Subcutaneous abdominal adipose tissue (tissue), 5 donors: ENCODE results near the gene MSLN.

ENCODE experiments used
- H3K27ac ChIP-seq: one replicate; pipeline ENCODE4 v1.7.0; 2013; ENCODE audit warnings: low read depth, mild to moderate bottlenecking, inconsistent platforms, low read length, moderate library complexity
- H3K27me3 ChIP-seq, 5 donors: one replicate each; pipeline ENCODE4 v1.7.0; 2013; ENCODE audit warnings: low read length in 5 of 5, inconsistent platforms in 1 of 5; ENCODE audit not compliant: control insufficient read depth in 5 of 5, insufficient read depth in 4 of 5
- H3K36me3 ChIP-seq, 5 donors: one replicate each; pipeline ENCODE4 v1.7.0; 2013; ENCODE audit warnings: low read length in 5 of 5; ENCODE audit not compliant: control insufficient read depth in 5 of 5, insufficient read depth in 5 of 5
- H3K4me1 ChIP-seq, 5 donors: one replicate each; pipeline ENCODE4 v1.7.0; 2013; ENCODE audit warnings: low read length in 5 of 5, mild to moderate bottlenecking in 3 of 5, moderate library complexity in 1 of 5; ENCODE audit not compliant: control insufficient read depth in 5 of 5, insufficient read depth in 5 of 5
- H3K4me3 ChIP-seq, 5 donors: one replicate each; pipeline ENCODE4 v1.7.0; 2013; ENCODE audit warnings: low read length in 5 of 5, low read depth in 1 of 5
- H3K9ac ChIP-seq, 5 donors: one replicate each; pipeline ENCODE4 v1.7.0; 2013; ENCODE audit warnings: low read length in 5 of 5, mild to moderate bottlenecking in 4 of 5, moderate library complexity in 3 of 5
- H3K9me3 ChIP-seq, 5 donors: one replicate each; pipeline ENCODE4 v1.7.0; 2013; ENCODE audit warnings: low read length in 5 of 5; ENCODE audit not compliant: control insufficient read depth in 5 of 5
- donor health status: healthy.
- donor health status: healthy.
- donor health status: healthy.
- donor health status: healthy.
- donor health status: healthy.

Gene MSLN

DNA sequence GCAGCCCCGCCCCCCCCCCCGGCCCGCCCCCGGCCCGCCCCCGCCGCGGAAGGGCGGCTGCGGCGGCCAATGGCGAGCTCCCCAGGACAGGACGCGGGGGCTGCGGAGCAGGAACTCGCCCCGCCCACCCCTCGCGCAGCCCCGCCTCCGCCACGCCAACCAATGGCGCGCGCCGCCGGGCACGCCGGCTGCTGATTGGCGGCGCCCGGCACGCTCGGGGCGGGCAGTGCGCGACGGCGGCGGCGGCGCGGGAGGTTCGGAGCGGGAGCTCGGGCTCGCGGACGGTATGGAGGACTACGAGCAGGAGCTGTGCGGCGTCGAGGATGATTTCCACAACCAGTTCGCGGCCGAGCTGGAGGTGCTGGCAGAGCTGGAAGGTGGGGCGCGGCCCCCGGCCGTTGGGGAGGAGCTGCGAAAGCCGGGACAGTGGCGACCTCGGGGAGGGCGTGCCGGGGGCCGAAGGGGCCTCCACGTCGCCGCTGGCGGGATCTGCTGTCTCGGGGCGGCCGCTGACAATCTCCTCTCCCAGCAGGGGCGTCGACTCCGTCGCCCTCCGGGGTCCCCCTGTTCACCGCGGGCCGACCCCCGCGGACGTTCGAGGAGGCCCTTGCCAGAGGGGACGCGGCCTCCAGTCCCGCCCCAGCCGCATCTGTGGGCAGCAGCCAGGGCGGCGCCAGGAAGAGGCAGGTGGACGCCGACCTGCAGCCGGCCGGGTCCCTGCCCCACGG is 28.0 kb downstream of the MSLN start, which contains the start of gene CHTF18:
Gene CHTF18 (plus strand): TSS at position 222 of the 728 bp plus-strand sequence. CDS start 65 bp downstream, at position 287.
- Histone ChIP-seq H3K9me3 (no peaks in the 10 kb centered on the region), H3K27me3 (peaks cover 0 to 5% (median 1%) of the 10 kb centered on the region in 5 donors), H3K36me3 (peaks cover 0 to 22% (median 9%) of the 10 kb centered on the region in 5 donors), H3K27ac (no peak within 1 kb of the TSS), H3K4me1 (peaks cover 0 to 30% (median 22%) of the 10 kb centered on the region in 5 donors), H3K9ac (peak within 1 kb of the TSS in 4 of 5 donors; percentile 80 to 93 (median 92)), H3K4me3 (peak within 1 kb of the TSS; percentile 79 to 96 (median 93))

DNA sequence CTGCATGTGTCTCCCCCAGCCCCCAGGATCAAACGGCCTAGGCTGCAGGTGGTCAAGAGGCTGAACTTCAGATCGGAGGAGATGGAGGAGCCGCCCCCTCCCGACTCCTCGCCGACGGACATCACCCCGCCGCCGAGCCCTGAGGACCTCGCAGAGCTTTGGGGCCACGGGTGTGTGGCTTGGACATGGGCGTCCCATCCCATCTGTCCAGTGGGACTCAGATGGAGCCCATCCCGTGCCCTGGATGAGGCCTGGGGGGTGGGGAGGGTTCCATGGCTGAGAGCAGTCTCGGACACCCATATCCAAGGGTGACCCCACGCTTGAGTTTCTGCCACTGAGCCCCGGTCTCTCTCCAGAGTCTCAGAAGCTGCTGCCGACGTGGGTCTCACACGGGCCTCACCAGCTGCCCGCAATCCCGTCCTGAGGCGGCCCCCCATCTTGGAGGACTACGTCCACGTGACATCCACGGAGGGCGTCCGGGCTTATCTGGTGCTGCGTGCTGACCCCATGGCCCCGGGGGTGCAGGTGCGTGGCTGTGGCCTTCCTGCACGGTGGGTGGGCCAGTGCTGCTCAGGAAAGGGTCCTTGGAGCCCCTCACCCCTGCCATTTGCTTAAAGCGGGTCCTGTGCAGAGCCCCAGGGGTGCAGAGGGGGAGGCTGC is 28.8 kb downstream of the MSLN start:
- H3K9ac ChIP-seq = peak overlapping the region in 4 of 5 donors; percentile 56 to 80 (median 74)
- no peak overlapping the region for H3K27ac ChIP-seq
- no peaks in the 10 kb centered on the region for H3K9me3 ChIP-seq
- peak overlapping the region in 4 of 5 donors; percentile 72 to 79 (median 76) for H3K4me3 ChIP-seq
- no peaks in the 10 kb centered on the region for H3K27me3 ChIP-seq
- peaks cover 0 to 22% (median 9%) of the 10 kb centered on the region in 5 donors for H3K36me3 ChIP-seq
- peaks cover 0 to 27% (median 22%) of the 10 kb centered on the region in 5 donors for H3K4me1 ChIP-seq

DNA sequence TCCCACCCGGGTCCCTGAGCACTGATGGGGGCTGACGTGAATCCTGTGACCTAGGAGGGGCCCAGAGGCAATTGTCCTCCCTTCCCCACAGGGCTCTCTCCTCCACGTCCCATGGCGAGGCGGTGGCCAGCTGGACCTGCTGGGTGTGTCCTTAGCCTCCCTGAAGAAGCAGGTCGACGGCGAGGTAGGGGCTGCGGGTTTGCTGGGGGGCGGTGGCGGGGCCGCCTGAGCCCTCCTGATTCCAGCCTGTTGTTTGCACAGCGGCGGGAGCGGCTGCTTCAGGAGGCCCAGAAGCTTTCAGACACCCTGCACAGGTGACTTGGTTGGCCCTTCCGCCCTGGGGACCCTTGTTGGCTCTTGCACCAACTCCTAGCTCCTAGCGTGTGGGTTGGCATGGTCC is 29.6 kb downstream of the MSLN start:
- peaks cover 0 to 27% (median 22%) of the 10 kb centered on the region in 5 donors for H3K4me1 ChIP-seq
- no peaks in the 10 kb centered on the region for H3K9me3 ChIP-seq
- no peaks in the 10 kb centered on the region for H3K27me3 ChIP-seq
- H3K27ac ChIP-seq = no peak overlapping the region
- no peak overlapping the region for H3K9ac ChIP-seq
- H3K36me3 ChIP-seq = peaks cover 0 to 22% (median 9%) of the 10 kb centered on the region in 5 donors
- H3K4me3 ChIP-seq = no peak overlapping the region

DNA sequence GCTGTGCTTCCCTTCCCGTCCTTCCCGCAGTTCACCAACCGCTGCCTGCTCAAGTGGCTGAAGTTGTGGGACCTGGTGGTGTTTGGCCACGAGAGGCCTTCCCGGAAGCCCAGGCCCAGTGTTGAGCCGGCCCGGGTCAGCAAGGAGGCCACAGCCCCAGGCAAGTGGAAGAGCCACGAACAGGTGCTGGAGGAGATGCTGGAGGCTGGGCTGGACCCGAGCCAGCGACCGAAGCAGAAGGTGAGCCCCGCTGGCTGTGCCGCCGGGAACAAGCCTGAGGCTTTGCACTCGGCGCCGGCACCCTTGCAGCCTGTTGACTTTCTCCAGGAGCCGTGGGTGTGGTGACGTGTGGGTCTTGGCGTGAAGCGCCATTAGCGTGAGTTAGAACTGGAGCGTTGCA is 30.6 kb downstream of the MSLN start:
- no peak overlapping the region for H3K9ac ChIP-seq
- H3K27me3 ChIP-seq = no peaks in the 10 kb centered on the region
- peaks cover 0 to 18% (median 7%) of the 10 kb centered on the region in 5 donors for H3K36me3 ChIP-seq
- H3K9me3 ChIP-seq = no peaks in the 10 kb centered on the region
- H3K4me1 ChIP-seq = peaks cover 0 to 24% (median 22%) of the 10 kb centered on the region in 5 donors
- no peak overlapping the region for H3K27ac ChIP-seq
- H3K4me3 ChIP-seq = no peak overlapping the region

DNA sequence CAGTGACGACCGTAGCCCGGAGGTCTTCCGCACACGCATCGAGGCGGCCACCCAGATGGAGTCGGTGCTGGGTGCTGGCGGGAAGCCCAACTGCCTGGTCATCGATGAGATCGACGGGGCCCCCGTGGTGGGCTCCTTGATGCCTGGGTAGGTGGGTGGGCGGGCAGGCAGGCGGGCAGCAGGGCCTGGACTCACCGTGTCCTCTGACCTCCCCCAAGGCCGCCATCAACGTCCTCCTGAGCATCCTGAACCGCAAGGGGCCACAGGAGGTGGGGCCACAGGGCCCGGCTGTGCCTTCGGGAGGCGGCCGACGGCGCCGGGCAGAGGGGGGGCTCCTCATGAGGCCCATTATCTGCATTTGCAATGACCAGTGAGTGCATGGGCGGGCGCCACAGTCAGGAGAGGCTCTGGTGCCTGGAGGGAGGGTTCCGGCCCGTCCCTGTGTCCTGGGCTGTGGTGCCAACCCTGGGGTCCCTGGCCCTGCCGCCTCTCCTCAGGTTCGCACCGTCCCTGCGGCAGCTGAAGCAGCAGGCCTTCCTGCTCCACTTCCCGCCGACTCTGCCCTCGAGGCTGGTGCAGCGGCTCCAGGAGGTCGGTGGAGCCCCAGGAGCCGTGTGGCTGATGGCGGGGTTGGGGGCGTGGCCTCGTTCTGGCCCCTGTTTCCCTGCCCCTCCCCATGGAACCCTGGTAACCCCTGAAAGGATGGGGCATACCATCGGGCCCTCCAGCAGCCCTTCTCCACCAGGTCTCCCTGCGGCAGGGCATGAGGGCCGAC is 31.9 kb downstream of the MSLN start:
- H3K36me3 ChIP-seq = peaks cover 0 to 13% (median 3%) of the 10 kb centered on the region in 5 donors
- H3K9ac ChIP-seq = no peak overlapping the region
- peaks cover 0 to 1% (median 0%) of the 10 kb centered on the region in 5 donors for H3K27me3 ChIP-seq
- peaks cover 0 to 17% (median 15%) of the 10 kb centered on the region in 5 donors for H3K4me1 ChIP-seq
- no peaks in the 10 kb centered on the region for H3K9me3 ChIP-seq
- no peak overlapping the region for H3K4me3 ChIP-seq
- H3K27ac ChIP-seq = no peak overlapping the region

DNA sequence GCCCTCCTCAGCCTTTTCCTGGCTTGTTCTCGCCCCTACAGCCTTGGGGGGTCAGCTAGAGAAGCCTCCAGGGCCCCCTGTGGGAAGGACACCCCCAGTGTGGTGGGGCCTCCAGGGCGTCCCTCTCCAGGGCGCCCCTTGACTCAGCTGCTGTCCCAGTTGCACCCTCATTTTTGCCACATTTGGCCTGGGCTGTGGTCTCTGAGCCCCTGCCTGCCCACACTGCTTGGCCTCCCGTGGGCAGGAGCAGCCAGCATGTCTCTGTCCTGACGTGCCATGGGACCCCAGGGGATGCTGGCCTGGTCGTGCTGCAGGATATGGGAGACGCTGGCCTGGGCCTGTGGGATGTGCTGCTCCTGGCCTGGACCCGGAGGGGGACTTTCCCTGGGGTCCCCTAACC is 32.9 kb downstream of the MSLN start:
- Histone ChIP-seq H3K4me3 (no peak overlapping the region), H3K27ac (no peak overlapping the region), H3K27me3 (peaks cover 0 to 2% (median 0%) of the 10 kb centered on the region in 5 donors), H3K9me3 (no peaks in the 10 kb centered on the region), H3K36me3 (peaks cover 0 to 13% (median 3%) of the 10 kb centered on the region in 5 donors), H3K9ac (no peak overlapping the region), H3K4me1 (peaks cover 0 to 12% (median 10%) of the 10 kb centered on the region in 5 donors)

DNA sequence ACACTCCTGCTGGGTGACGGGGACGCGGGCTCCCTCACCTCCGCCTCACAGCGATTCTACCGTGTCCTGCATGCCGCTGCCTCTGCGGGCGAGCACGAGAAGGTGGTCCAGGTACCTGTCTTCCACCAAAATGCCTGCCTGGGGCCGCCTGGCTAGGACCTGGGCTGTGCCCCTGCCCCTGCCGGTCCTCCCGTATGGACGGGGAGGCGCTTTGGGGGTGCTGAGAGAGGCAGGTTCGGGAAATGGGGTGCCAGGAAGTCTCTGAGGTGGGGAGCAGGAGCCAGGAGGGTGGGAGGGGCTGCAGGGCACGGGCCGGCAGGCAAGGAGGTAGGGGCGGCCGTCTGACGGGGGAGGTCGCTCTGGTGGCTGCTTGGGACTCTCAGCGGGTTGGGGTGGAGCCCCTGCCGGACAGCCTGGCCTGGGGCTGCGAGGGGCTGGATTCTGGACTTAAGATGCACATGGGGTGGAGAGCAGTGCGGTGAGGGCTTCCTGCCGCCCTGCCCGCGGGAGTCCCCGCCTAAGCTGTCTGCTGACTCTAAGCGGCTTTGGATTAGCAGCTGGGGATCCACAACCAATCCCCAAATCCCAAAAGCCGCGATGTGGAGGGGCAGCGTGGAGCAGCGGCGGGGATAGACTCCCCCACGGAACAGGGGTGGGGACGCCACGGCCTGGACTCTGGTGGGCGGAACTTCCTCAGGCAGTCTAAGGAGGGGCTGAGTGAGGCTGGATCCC is 33.7 kb downstream of the MSLN start:
- H3K4me1 ChIP-seq = peaks cover 0 to 3% (median 2%) of the 10 kb centered on the region in 5 donors

DNA sequence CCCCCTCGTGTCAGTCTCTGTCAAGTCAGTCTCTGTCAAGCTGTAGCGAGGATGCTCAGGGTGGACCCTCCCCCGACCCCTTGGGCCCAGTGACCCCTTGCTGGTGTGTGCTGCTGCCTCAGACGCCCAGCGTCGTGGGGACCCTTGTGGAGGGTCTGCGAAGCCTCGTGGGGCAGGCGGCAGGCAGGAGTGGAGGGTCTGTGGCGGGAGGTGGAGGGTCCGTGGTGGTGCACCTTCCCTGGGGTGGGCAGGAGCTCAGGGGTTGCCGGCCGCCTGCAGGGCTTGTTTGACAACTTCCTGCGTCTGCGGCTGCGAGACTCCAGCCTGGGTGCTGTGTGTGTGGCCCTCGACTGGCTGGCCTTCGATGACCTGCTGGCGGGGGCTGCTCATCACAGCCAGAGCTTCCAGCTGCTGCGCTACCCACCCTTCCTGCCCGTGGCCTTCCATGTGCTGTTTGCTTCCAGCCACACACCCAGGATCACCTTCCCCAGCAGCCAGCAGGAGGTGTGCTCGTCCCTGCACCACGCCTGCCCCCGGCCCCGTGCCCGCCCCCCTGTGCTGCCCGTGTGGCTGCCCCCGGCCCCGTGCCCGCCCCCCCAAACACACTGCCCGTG is 34.4 kb downstream of the MSLN start:
- H3K4me3 ChIP-seq = no peak overlapping the region
- H3K9me3 ChIP-seq = no peaks in the 10 kb centered on the region
- H3K4me1 ChIP-seq = no peaks in the 10 kb centered on the region
- H3K36me3 ChIP-seq = peaks cover 0 to 13% (median 3%) of the 10 kb centered on the region in 5 donors
- peaks cover 8 to 15% (median 10%) of the 10 kb centered on the region in 5 donors for H3K27me3 ChIP-seq
- no peak overlapping the region for H3K27ac ChIP-seq
- H3K9ac ChIP-seq = no peak overlapping the region

More for the DNA sequence above, 33.7 kb downstream of the MSLN start:
- no peaks in the 10 kb centered on the region for H3K9me3 ChIP-seq
- peaks cover 0 to 13% (median 3%) of the 10 kb centered on the region in 5 donors for H3K36me3 ChIP-seq
- no peak overlapping the region for H3K27ac ChIP-seq
- H3K9ac ChIP-seq = no peak overlapping the region
- H3K4me3 ChIP-seq = no peak overlapping the region
- peaks cover 3 to 9% (median 5%) of the 10 kb centered on the region in 5 donors for H3K27me3 ChIP-seq
